Suprapubic skin (tissue), 4 donors: ENCODE measurements around the gene COQ9. TPM values are rescaled to one million over a fixed set of nuclear protein-coding genes. Genes with fewer than 3 reads are reported as not detected.

Source experiments
- DNase-seq, 2 donors: peaks; one replicate each; pipeline ENCODE4 v3.0.0-alpha.2; 2019; ENCODE audit warnings: low spot score in 2 of 2
- H3K27ac ChIP-seq: fragments of 200-600 bp; sonication (generic); one replicate; pipeline ENCODE4 v1.5.1; 2019
- H3K27me3 ChIP-seq: fragments of 200-600 bp; sonication (generic); one replicate; pipeline ENCODE4 v1.5.1; 2019
- H3K36me3 ChIP-seq: fragments of 200-600 bp; sonication (generic); one replicate; pipeline ENCODE4 v1.5.1; 2019
- H3K4me1 ChIP-seq: fragments of 200-600 bp; sonication (generic); one replicate; pipeline ENCODE4 v1.5.1; 2019
- H3K4me3 ChIP-seq: fragments of 200-600 bp; sonication (generic); one replicate; pipeline ENCODE4 v1.5.1; 2019; ENCODE audit warnings: mild to moderate bottlenecking
- H3K9me3 ChIP-seq: fragments of 200-600 bp; sonication (generic); one replicate; pipeline ENCODE4 v1.5.1; 2019
- CTCF ChIP-seq, 2 donors: fragments of 200-600 bp in 1 of 2; fragments of 450-650 bp in 1 of 2; sonication (generic) in 1 of 2; IDR thresholded peaks; one replicate each; pipeline ENCODE4 v1.5.1; 2016 to 2019; ENCODE audit warnings: antibody characterized with exemption in 2 of 2, mild to moderate bottlenecking in 1 of 2, moderate library complexity in 1 of 2
- EP300 ChIP-seq: sonication (generic); formaldehyde crosslinking; IDR thresholded peaks from one replicate; pipeline ENCODE4 v1.6.1; 2017; ENCODE audit warnings: antibody characterized with exemption
- POLR2A ChIP-seq, 2 donors: fragments of 450-650 bp; IDR thresholded peaks; one replicate each; pipeline ENCODE4 v1.6.1; 2017; ENCODE audit warnings: antibody characterized with exemption in 2 of 2, mild to moderate bottlenecking in 2 of 2, moderate library complexity in 2 of 2
- POLR2AphosphoS5 ChIP-seq, 3 donors: sonication (generic); formaldehyde crosslinking; IDR thresholded peaks; one replicate each; pipeline ENCODE4 v1.6.1; 2017; ENCODE audit warnings: antibody characterized with exemption in 3 of 3
- WGBS: methylation state at CpG from one replicate; pipeline ENCODE4 v1.1.5; 2018; 5-methylcytosine and 5-hydroxymethylcytosine counted together
- total RNA-seq, 4 donors: library from RNA; depleted of rRNA; stranded (reverse); fragments of >200 nt; gene quantifications; one replicate each; pipeline ENCODE4 v1.1.0, GENCODE V29; 2016

COQ9 gene
- total RNA-seq, 4 donors from 2014 or later, result 45.7 to 60.1 (median 48.8) TPM

GRCh38 chr16:57477531-57478202, 30.4 kb downstream of the COQ9 start:
- no peak overlapping the region for H3K27ac ChIP-seq
- TF ChIP-seq EP300, result no peak
- no peak for TF ChIP-seq CTCF (IDR thresholded peaks at IDR 0.05)
- 65% methylated on average over 8 of the region's 9 CpGs for WGBS
- no peak overlapping the region for H3K4me3 ChIP-seq
- H3K27me3 ChIP-seq, result no peaks in the 10 kb centered on the region
- no peaks in the 10 kb centered on the region for H3K9me3 ChIP-seq
- peaks cover 47% of the 10 kb centered on the region for H3K4me1 ChIP-seq
- DNase-seq, result peak in 1 of 2 donors; percentile 71
- H3K36me3 ChIP-seq, result peaks cover 30% of the 10 kb centered on the region

- no peak for TF ChIP-seq EP300
- Histone ChIP-seq H3K9me3 (no peaks in the 10 kb centered on the region), H3K27me3 (no peaks in the 10 kb centered on the region), H3K4me1 (peaks cover 52% of the 10 kb centered on the region), H3K36me3 (peaks cover 23% of the 10 kb centered on the region), H3K27ac (no peak overlapping the region), H3K4me3 (peak overlapping the region; percentile 49)
- DNase-seq, result no peak
- 65% methylated on average over 13 of the region's 15 CpGs for WGBS
These were observed 31.3 kb downstream of the COQ9 start for GRCh38 chr16:57478396-57479204.

GRCh38 chr16:57479205-57479975, 32.1 kb downstream of the COQ9 start:
- Histone ChIP-seq H3K27ac (no peak overlapping the region), H3K36me3 (peaks cover 15% of the 10 kb centered on the region), H3K27me3 (no peaks in the 10 kb centered on the region), H3K4me3 (peak overlapping the region; percentile 49), H3K4me1 (peaks cover 60% of the 10 kb centered on the region), H3K9me3 (no peaks in the 10 kb centered on the region)
- 18% methylated on average over 20 of the region's 36 CpGs for WGBS
- TF ChIP-seq CTCF (IDR thresholded peaks at IDR 0.05) (no peak), EP300 (no peak), POLR2A (IDR thresholded peaks at IDR 0.05) (no peak)
- DNase-seq, result peak in 1 of 2 donors; percentile 65

GRCh38 chr16:57479976-57480753, 32.9 kb downstream of the COQ9 start:
- no peak for DNase-seq
- Histone ChIP-seq H3K27ac (no peak overlapping the region), H3K36me3 (peaks cover 7% of the 10 kb centered on the region), H3K9me3 (no peaks in the 10 kb centered on the region), H3K4me1 (peaks cover 67% of the 10 kb centered on the region), H3K27me3 (no peaks in the 10 kb centered on the region), H3K4me3 (peak overlapping the region; percentile 49)
- 47% methylated on average over 13 of the region's 15 CpGs for WGBS
- TF ChIP-seq POLR2AphosphoS5 (IDR thresholded peaks at IDR 0.05) (no peak), CTCF (IDR thresholded peaks at IDR 0.05) (no peak), POLR2A (IDR thresholded peaks at IDR 0.05) (no peak), EP300 (no peak)

GRCh38 chr16:57480754-57481230, 33.5 kb downstream of the COQ9 start:
- no peaks in the 10 kb centered on the region for H3K27me3 ChIP-seq
- H3K4me3 ChIP-seq, result no peak overlapping the region
- WGBS, result 36% methylated on average over 3 of the region's 6 CpGs
- DNase-seq, result no peak
- H3K27ac ChIP-seq, result no peak overlapping the region
- no peaks in the 10 kb centered on the region for H3K9me3 ChIP-seq
- TF ChIP-seq CTCF (IDR thresholded peaks at IDR 0.05) (no peak), POLR2AphosphoS5 (IDR thresholded peaks at IDR 0.05) (no peak), EP300 (no peak), POLR2A (IDR thresholded peaks at IDR 0.05) (no peak)
- H3K36me3 ChIP-seq, result peaks cover 5% of the 10 kb centered on the region
- peaks cover 72% of the 10 kb centered on the region for H3K4me1 ChIP-seq
